Panc1 (cell line): ENCODE data around the gene UBE2U. TPM values are rescaled to one million over a fixed set of nuclear protein-coding genes. Genes with fewer than 3 reads are reported as not detected.
A peak's percentile ranks its signal among the peaks of the same experiment; 100 is the strongest.

ENCODE experiments used
- ATAC-seq: fragments of 200-7000 bp; cut with Tn5 transposase; 2 replicates; pipeline ENCODE4 v1.9.1; 2020; ENCODE audit warnings: mild to moderate bottlenecking, moderate library complexity
- BruUV-seq: library from RNA; stranded (reverse); fragments of 400-500 nt; replicated peaks from 2 replicates; lab custom pipeline; 2021; lab: Mats Ljungman, UMichigan
- CTCF ChIA-PET: fragments of 300-600 bp; sonication (Branson Sonifier 250); formaldehyde crosslinking; loops from one replicate; lab custom pipeline; 2022; ENCODE audit warnings: antibody characterized with exemption; lab: Charles Lee
- POLR2A ChIA-PET: fragments of 300-600 bp; sonication (Branson Sonifier 250); formaldehyde crosslinking; loops from one replicate; lab custom pipeline; 2022; ENCODE audit warnings: antibody characterized with exemption; lab: Charles Lee
- DNase-seq: peaks from one replicate; pipeline ENCODE4 v3.0.0-alpha.2; 2010; ENCODE audit warnings: low read depth, low spot score
- H3K27ac ChIP-seq: 2 replicates; pipeline ENCODE4 v1.5.1; 2011; ENCODE audit warnings: mild to moderate bottlenecking, low read length, inconsistent platforms
- H3K27me3 ChIP-seq: fragments of 200-500 bp; sonication (Bioruptor generic); 2 replicates; pipeline ENCODE4 v1.6.0; 2014; ENCODE audit warnings: low read length, inconsistent platforms; ENCODE audit not compliant: control insufficient read depth, insufficient read depth
- H3K36me3 ChIP-seq: fragments of 200-500 bp; sonication (Bioruptor generic); 2 replicates; pipeline ENCODE4 v1.5.1; 2014; ENCODE audit warnings: inconsistent platforms, mild to moderate bottlenecking, low read length, moderate library complexity; ENCODE audit not compliant: control insufficient read depth, insufficient read depth
- H3K4me1 ChIP-seq: 2 replicates; pipeline ENCODE4 v1.5.1; 2011; ENCODE audit warnings: inconsistent platforms, mild to moderate bottlenecking, low read length, moderate library complexity; ENCODE audit not compliant: control insufficient read depth, insufficient read depth
- H3K4me3 ChIP-seq, 2 experiments: 2 replicates each; pipeline ENCODE4 v1.5.1; 2011 to 2012; ENCODE audit warnings: low read depth in 2 of 2, low read length in 2 of 2, mild to moderate bottlenecking in 2 of 2, inconsistent platforms in 1 of 2, moderate library complexity in 1 of 2
- H3K9me3 ChIP-seq: fragments of 200-500 bp; sonication (Bioruptor generic); 2 replicates; pipeline ENCODE4 v1.5.1; 2014; ENCODE audit warnings: low read depth, mild to moderate bottlenecking, inconsistent platforms, low read length, moderate library complexity; ENCODE audit not compliant: control insufficient read depth, insufficient read depth
- POLR2AphosphoS5 ChIP-seq: IDR thresholded peaks from 2 replicates; pipeline ENCODE4 v1.6.1; 2012; ENCODE audit warnings: mild to moderate bottlenecking, low read depth, low read length, moderate library complexity
- SIN3A ChIP-seq: IDR thresholded peaks from 2 replicates; pipeline ENCODE4 v1.6.1; 2012; ENCODE audit warnings: low read depth, mild to moderate bottlenecking, low read length, moderate library complexity, borderline replicate concordance; ENCODE audit not compliant: insufficient read depth
- TCF7L2 ChIP-seq: IDR thresholded peaks from 2 replicates; pipeline ENCODE4 v1.6.1; 2011; ENCODE audit warnings: mild to moderate bottlenecking, low read depth, low read length, inconsistent platforms
- in situ Hi-C: cut with HindIII; loops from 2 replicates; pipeline ENCODE4 v1.10.0; 2016; ENCODE audit warnings: low sequenced_read_pairs, low pct_unique_long_range_greater_than_20kb
- intact Hi-C: fragments of 100-400 bp; cut with micrococcal nuclease; formaldehyde crosslinking; loops from one replicate; pipeline ENCODE4 v1.10.0; 2022; ENCODE audit not compliant: unreplicated experiment
- total RNA-seq: library from RNA; stranded (reverse); gene quantifications from one replicate; pipeline ENCODE4 v1.2.1, GENCODE V29; 2021; ENCODE audit not compliant: unreplicated experiment
- TF ChIP-seq, protein P1 (sequence below): fragments of 450-650 bp; IDR thresholded peaks from 2 replicates; pipeline ENCODE4 v1.5.1; 2017; ENCODE audit warnings: mild to moderate bottlenecking
- TF ChIP-seq, protein P2 (sequence below), 2 experiments: IDR thresholded peaks; 2 replicates each; pipeline ENCODE4 v1.6.1; 2011 to 2012; ENCODE audit warnings: low read depth in 2 of 2, control low read depth in 1 of 2, low read length in 1 of 2, mild to moderate bottlenecking in 1 of 2, moderate library complexity in 1 of 2; ENCODE audit not compliant: insufficient read depth in 1 of 2

Gene UBE2U
- total RNA-seq, 1 experiment from 2014 or later, result not detected

DNA sequence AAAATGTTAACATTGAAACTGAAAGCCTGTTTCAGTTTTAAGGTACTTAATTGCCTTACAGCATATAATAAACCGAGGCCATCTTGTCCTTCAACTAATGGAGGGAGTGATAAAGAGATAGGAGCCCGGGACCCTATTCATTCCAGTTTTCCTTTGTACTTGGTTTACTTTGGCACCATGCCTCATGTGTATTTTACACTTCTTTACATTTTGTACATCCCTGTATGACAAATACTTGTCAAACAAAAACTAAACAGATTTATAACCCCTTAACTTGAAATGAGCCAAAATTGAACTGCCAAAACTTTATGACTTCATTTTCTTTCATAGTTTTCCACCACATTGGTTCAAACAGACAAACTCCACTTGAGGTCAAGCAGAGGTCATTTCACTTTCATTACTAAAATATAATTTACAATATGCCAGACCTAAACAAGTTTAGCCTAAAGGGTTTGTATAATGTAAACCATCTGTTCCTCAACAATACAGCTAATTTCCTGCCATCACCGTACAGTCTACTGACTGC is 30.9 kb upstream of the UBE2U start:
- Histone ChIP-seq H3K9me3 (no peaks in the 10 kb centered on the region), H3K36me3 (no peaks in the 10 kb centered on the region), H3K4me3 (no peak overlapping the region), H3K27ac (peak overlapping the region; percentile 35; the same call in 1 of the 2 replicates), H3K27me3 (no peaks in the 10 kb centered on the region), H3K4me1 (peaks cover 12% of the 10 kb centered on the region)
- POLR2A ChIA-PET, result no interaction called here
- TF ChIP-seq SIN3A (no peak), POLR2AphosphoS5 (no peak), TCF7L2 (no peak)
- TF ChIP-seq, protein P1, sequence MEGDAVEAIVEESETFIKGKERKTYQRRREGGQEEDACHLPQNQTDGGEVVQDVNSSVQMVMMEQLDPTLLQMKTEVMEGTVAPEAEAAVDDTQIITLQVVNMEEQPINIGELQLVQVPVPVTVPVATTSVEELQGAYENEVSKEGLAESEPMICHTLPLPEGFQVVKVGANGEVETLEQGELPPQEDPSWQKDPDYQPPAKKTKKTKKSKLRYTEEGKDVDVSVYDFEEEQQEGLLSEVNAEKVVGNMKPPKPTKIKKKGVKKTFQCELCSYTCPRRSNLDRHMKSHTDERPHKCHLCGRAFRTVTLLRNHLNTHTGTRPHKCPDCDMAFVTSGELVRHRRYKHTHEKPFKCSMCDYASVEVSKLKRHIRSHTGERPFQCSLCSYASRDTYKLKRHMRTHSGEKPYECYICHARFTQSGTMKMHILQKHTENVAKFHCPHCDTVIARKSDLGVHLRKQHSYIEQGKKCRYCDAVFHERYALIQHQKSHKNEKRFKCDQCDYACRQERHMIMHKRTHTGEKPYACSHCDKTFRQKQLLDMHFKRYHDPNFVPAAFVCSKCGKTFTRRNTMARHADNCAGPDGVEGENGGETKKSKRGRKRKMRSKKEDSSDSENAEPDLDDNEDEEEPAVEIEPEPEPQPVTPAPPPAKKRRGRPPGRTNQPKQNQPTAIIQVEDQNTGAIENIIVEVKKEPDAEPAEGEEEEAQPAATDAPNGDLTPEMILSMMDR, result no peak
- TF ChIP-seq, protein P2, sequence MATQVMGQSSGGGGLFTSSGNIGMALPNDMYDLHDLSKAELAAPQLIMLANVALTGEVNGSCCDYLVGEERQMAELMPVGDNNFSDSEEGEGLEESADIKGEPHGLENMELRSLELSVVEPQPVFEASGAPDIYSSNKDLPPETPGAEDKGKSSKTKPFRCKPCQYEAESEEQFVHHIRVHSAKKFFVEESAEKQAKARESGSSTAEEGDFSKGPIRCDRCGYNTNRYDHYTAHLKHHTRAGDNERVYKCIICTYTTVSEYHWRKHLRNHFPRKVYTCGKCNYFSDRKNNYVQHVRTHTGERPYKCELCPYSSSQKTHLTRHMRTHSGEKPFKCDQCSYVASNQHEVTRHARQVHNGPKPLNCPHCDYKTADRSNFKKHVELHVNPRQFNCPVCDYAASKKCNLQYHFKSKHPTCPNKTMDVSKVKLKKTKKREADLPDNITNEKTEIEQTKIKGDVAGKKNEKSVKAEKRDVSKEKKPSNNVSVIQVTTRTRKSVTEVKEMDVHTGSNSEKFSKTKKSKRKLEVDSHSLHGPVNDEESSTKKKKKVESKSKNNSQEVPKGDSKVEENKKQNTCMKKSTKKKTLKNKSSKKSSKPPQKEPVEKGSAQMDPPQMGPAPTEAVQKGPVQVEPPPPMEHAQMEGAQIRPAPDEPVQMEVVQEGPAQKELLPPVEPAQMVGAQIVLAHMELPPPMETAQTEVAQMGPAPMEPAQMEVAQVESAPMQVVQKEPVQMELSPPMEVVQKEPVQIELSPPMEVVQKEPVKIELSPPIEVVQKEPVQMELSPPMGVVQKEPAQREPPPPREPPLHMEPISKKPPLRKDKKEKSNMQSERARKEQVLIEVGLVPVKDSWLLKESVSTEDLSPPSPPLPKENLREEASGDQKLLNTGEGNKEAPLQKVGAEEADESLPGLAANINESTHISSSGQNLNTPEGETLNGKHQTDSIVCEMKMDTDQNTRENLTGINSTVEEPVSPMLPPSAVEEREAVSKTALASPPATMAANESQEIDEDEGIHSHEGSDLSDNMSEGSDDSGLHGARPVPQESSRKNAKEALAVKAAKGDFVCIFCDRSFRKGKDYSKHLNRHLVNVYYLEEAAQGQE (IDR thresholded peaks at IDR 0.05; ENCODE audit: insufficient read depth in 1 of 2, low read depth in 2 of 2, low read length in 1 of 2), result no peak
- CTCF ChIA-PET, result no interaction called here
- no TSS peak for BruUV-seq
- in situ Hi-C loops (no loop called here), intact Hi-C loops (no loop called here)
- no peak for DNase-seq
- ATAC-seq, result peak; percentile 53

DNA sequence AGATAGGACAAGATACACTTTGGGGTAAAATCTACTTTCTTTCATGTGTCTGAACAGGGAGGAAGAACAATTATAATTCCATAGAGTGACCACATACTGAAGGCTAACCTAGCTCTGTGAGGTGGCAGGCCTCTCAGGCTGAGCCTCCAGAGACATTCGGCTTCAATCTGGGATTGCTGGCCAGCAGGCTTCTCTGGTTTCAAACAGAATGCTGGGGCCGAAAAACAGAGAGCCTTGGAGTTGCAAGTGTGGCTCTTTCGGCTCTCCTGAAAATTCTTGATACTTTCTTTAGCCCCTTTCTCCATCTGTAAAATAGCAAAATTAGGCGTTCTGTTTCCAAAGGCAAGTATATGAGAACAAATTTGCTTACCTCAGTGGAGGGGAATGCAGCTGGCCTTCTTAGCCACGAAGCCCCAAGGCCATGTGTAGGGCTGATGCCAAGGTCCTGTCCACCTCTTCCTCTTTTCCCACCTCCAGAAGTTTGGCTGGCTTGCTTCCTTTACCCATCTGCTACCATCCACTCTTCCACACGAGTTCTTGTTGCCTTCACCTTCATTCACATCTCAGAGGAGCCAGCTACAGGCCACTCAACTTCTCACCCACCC is 30.0 kb upstream of the UBE2U start:
- H3K27me3 ChIP-seq, result no peaks in the 10 kb centered on the region
- ChIA-PET CTCF (no interaction called here), POLR2A (no interaction called here)
- ATAC-seq (no peak), DNase-seq (no peak)
- peaks cover 12% of the 10 kb centered on the region for H3K4me1 ChIP-seq
- H3K9me3 ChIP-seq, result no peaks in the 10 kb centered on the region
- in situ Hi-C loops (no loop called here), intact Hi-C loops (no loop called here)
- no peak overlapping the region for H3K27ac ChIP-seq
- no peaks in the 10 kb centered on the region for H3K36me3 ChIP-seq
- H3K4me3 ChIP-seq, result no peak overlapping the region
- no TSS peak for BruUV-seq
- TF ChIP-seq, protein P1, result no peak
- TF ChIP-seq SIN3A (no peak), POLR2AphosphoS5 (no peak), TCF7L2 (no peak)
- TF ChIP-seq, protein P2 (IDR thresholded peaks at IDR 0.05; ENCODE audit: insufficient read depth in 1 of 2, low read depth in 2 of 2, low read length in 1 of 2), result no peak
